OCI-LY3 (cell line): Measurements from ENCODE around the gene RHBDD1.

Experiments used
- CTCF ChIP-seq: fragments of 200-600, 300-600 bp; sonication (generic); IDR thresholded peaks from 2 replicates; pipeline ENCODE4 v1.5.1; 2014; ENCODE audit warnings: antibody characterized with exemption, low read length, low read depth
- EZH2phosphoT487 ChIP-seq: fragments of 200-600 bp; shearing (Covaris generic); IDR thresholded peaks from 2 replicates; pipeline ENCODE4 v1.6.1; 2018; ENCODE audit warnings: antibody characterized with exemption, mixed run types, low read depth

DNA sequence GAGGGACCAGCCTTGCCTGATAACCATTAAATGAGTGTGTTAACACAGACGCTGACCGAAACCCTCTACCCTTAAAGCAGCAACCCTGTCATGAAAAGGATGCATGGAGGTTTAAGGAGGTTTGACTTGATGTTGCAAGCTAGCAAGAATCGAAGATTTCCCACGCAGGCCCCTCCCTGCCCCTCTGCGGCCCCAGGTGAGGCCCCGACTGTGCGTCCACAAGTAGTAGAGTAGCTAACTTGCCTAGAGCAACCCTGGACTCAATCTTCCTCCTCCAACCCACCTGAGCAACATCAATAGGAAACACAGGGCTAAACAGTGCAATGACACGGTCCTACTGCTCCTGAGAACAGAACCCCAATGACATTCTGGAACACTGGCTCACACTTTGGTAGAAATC, 178.0 kb downstream of the RHBDD1 start:
- no peak for TF ChIP-seq EZH2phosphoT487
- TF ChIP-seq CTCF, result no peak
